Tibial nerve (tissue), 4 donors: ENCODE results near the gene ANKRD35.

Source experiments
- CTCF ChIP-seq, 5 experiments: fragments of 200-600 bp in 3 of 5; fragments of 450-650 bp in 2 of 5; sonication (generic) in 3 of 5; IDR thresholded peaks; one replicate each; pipeline ENCODE4 v1.5.1; 2016 to 2019; ENCODE audit warnings: antibody characterized with exemption in 5 of 5, mild to moderate bottlenecking in 3 of 5, moderate library complexity in 2 of 5
- EP300 ChIP-seq, 2 donors: sonication (generic); formaldehyde crosslinking; IDR thresholded peaks; one replicate each; pipeline ENCODE4 v1.6.1; 2017; ENCODE audit warnings: antibody characterized with exemption in 2 of 2, mild to moderate bottlenecking in 1 of 2

GRCh38 chr1:145922266-145922665 lies 36.6 kb upstream of the ANKRD35 start:
- no peak for TF ChIP-seq EP300 (IDR thresholded peaks at IDR 0.05)
- TF ChIP-seq CTCF (IDR thresholded peaks at IDR 0.05): no peak
